Kidney epithelial cell (primary cell): Measurements from ENCODE around the gene PTPRU. TPM values are rescaled to one million over a fixed set of nuclear protein-coding genes. Genes with fewer than 3 reads are reported as not detected.
"Not testable (repeated sequence)": the region's sequence is repeated elsewhere in the genome, so short reads cannot be mapped to it uniquely, and the experiment has no call there.

Experiments used
- DNase-seq: peaks from one replicate; pipeline ENCODE4 v3.0.0-alpha.2; 2010; ENCODE audit warnings: low read depth
- H3K27me3 ChIP-seq: 2 replicates; pipeline ENCODE4 v1.6.0; 2011; ENCODE audit warnings: low read length; ENCODE audit not compliant: control insufficient read depth, insufficient read depth
- H3K36me3 ChIP-seq: 2 replicates; pipeline ENCODE4 v1.5.1; 2011; ENCODE audit warnings: low read length; ENCODE audit not compliant: control insufficient read depth, insufficient read depth
- H3K4me3 ChIP-seq: 2 replicates; pipeline ENCODE4 v1.5.1; 2011; ENCODE audit warnings: low read depth, mild to moderate bottlenecking, control low read depth, low read length
- total RNA-seq: library from RNA; depleted of rRNA; stranded (reverse); fragments of >200 nt; gene quantifications from 2 replicates; pipeline ENCODE4 v1.2.3, GENCODE V29; 2015
- TF ChIP-seq, protein P1 (sequence below): IDR thresholded peaks from 2 replicates; pipeline ENCODE4 v1.5.1; 2011; ENCODE audit warnings: mild to moderate bottlenecking, moderate library complexity, low read length, control low read depth, inconsistent platforms; ENCODE audit not compliant: insufficient read depth, poor library complexity, severe bottlenecking

The PTPRU gene
- total RNA-seq, 1 donor from 2014 or later: 55.4 TPM

DNA sequence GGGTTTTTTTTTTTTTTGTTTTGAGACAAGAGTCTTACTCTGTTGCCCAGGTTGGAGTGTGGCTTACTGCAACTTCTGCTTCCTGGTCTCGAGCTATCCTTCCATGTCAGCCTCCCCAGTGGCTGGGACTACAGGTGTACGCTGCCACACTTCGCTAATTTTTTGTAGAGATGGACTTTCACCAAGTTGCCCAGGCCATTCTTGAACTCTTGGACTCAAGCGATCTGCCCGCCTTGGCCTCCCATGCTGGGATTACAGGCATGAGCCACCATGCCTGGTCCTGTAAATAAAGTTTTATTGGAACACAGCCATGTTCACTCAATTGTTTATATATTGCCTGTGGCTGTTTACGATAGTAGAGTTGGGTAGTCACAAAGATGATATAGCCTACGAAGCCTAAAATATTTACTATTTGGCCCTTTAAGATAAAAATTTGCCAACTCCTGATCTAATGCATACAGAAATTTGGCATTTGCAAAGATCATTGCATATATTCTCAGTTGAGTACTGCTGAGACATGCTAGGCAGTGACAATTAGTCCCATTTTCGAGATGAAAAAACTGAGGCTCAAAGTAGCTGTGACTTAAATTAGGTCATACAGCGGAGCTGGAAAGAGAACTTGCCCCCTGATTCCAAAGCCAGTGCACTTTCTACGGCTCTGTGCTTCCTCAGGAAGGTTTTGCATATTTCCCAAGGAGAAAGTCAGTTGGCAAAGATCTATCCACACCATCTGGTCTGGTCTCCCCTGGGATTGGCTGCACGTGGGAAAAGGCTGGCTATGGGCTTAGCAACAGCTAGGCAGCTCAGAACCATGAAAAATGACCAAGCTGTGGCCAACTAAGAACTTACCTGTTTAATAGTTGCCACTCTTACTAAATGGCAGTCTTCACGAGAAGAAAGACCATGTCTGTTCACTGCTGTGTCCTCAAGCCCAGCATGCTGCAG, 25.0 kb upstream of the PTPRU start:
- H3K4me3 ChIP-seq: no peak overlapping the region
- no peaks in the 10 kb centered on the region for H3K27me3 ChIP-seq
- H3K36me3 ChIP-seq: peaks cover 3% of the 10 kb centered on the region
- no peak for DNase-seq
- TF ChIP-seq, protein P1, sequence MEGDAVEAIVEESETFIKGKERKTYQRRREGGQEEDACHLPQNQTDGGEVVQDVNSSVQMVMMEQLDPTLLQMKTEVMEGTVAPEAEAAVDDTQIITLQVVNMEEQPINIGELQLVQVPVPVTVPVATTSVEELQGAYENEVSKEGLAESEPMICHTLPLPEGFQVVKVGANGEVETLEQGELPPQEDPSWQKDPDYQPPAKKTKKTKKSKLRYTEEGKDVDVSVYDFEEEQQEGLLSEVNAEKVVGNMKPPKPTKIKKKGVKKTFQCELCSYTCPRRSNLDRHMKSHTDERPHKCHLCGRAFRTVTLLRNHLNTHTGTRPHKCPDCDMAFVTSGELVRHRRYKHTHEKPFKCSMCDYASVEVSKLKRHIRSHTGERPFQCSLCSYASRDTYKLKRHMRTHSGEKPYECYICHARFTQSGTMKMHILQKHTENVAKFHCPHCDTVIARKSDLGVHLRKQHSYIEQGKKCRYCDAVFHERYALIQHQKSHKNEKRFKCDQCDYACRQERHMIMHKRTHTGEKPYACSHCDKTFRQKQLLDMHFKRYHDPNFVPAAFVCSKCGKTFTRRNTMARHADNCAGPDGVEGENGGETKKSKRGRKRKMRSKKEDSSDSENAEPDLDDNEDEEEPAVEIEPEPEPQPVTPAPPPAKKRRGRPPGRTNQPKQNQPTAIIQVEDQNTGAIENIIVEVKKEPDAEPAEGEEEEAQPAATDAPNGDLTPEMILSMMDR: no peak

DNA sequence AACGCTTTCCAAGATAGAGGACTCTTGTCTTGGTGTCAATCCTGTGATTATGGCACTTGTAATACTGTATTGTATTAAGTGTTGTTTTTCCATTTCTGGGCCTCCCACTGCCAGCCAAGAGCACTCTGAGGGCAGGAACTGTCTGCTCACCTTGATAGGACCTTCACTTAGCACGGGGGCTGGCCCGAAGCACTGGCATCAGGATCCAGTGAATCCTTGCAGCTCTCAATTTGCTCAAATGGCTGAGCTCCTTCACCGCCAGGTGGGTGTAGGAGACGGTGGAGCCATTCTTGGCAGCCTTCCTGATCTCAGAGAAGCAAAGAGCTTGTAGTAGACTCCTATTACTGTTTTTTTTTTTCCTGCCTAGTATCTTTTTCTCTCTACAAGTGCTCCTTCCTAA, 23.3 kb upstream of the PTPRU start:
- TF ChIP-seq, protein P1: no peak
- no peak for DNase-seq
- Histone ChIP-seq H3K36me3 (peaks cover 1% of the 10 kb centered on the region), H3K4me3 (no peak overlapping the region), H3K27me3 (no peaks in the 10 kb centered on the region)

DNA sequence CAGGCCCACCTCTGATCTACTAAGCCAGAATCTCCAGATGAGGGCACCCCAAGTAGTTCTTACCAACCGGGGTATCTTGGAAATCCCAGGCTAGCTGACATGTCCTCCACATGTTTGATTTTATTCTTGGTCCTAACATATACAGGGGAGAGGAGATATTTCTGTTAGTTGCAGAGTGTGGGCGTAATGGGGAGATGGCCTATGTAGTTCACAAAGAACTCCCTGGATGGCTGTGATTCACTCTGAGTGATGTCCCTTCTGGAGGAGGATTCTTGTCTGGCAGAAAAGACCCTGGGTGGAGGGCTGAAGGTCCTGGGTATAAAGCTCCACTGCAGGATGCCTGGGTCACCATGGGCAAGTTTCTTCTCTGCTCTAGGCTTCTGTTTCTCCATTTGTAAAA, 18.7 kb upstream of the PTPRU start:
- Histone ChIP-seq H3K36me3 (no peaks in the 10 kb centered on the region), H3K4me3 (no peak overlapping the region), H3K27me3 (no peaks in the 10 kb centered on the region)
- no peak for DNase-seq
- TF ChIP-seq, protein P1: no peak

DNA sequence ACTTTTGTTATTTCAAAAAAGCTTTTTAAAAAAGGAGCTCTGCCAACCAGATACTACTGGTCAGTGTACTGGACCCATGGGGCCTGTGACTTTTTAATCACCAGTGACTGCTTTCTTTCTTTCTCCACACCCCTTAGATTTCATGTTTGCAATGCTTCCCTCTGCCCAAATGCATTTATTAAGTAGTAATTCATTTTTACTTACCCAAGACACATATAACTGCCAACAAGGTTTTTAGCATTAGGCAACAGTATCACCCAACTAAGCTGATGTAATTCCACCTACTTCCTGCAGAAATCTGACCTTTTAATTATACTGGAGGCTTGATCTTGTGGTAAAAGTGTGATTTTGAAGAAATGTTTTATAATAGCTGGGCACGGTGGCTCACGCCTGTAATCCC, 18.1 kb upstream of the PTPRU start:
- TF ChIP-seq, protein P1: no peak
- no peak for DNase-seq

DNA sequence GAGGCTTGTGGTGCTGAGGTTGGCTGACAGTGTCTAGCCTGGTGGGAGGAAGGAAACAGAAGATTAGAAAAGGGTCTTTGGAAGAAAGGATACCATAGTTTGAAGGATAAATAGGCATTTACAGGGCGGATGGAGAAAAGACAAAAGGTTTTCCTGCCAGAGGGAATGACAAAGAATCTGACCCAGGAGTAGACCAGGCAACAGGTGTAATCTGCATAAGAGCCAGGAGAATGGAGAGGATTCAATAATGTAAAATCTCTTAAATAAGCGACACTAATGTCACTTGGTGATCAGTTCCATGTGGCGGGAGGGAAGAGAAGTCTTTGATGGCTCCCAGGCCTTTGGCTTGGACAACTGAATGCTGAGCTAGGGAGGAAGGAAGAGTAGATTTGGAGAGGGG, 15.0 kb upstream of the PTPRU start:
- H3K4me3 ChIP-seq: no peak overlapping the region
- no peaks in the 10 kb centered on the region for H3K27me3 ChIP-seq
- TF ChIP-seq, protein P1: no peak
- no peaks in the 10 kb centered on the region for H3K36me3 ChIP-seq
- DNase-seq: no peak

More for the DNA sequence above, 18.1 kb upstream of the PTPRU start:
- H3K36me3 ChIP-seq: no peaks in the 10 kb centered on the region
- no peak overlapping the region for H3K4me3 ChIP-seq
- no peaks in the 10 kb centered on the region for H3K27me3 ChIP-seq

DNA sequence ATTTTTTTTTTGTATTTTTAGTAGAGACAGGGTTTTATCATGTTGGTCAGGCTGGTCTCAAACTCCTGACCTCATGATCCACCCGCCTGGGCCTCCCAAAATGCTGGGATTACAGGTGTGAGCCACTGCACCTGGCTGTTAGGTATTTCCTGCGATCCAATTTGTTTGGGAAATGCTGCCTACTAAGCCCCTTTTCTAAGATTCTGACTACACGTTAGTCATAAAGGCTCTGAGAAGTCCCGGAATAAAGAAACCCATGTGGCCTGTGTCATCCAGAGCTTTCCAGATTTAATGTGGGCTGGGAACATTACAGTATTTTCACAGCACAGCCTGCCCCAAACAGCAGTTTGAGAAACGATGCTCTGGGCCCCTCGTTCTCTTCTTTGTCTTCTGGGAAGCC, 14.1 kb upstream of the PTPRU start:
- not testable (repeated sequence) for DNase-seq, H3K36me3 ChIP-seq, H3K4me3 ChIP-seq, H3K27me3 ChIP-seq
